Muscle layer of duodenum (tissue), 2 donors: ENCODE data around the gene PACRG.
"Not testable (repeated sequence)": the region's sequence is repeated elsewhere in the genome, so short reads cannot be mapped to it uniquely, and the experiment has no call there.

ENCODE experiments used
- H3K27ac ChIP-seq: one replicate; pipeline ENCODE4 v1.7.0; 2013; ENCODE audit warnings: mild to moderate bottlenecking, low read length
- H3K27me3 ChIP-seq: one replicate; pipeline ENCODE4 v1.7.0; 2013; ENCODE audit warnings: low read depth, mild to moderate bottlenecking, control low read depth, low read length
- H3K36me3 ChIP-seq, 2 donors: one replicate each; pipeline ENCODE4 v1.7.0; 2013; ENCODE audit warnings: low read length in 2 of 2, control low read depth in 1 of 2, mild to moderate bottlenecking in 1 of 2; ENCODE audit not compliant: insufficient read depth in 2 of 2, control insufficient read depth in 1 of 2
- H3K4me1 ChIP-seq, 2 donors: one replicate each; pipeline ENCODE4 v1.7.0; 2013; ENCODE audit warnings: low read length in 2 of 2, mild to moderate bottlenecking in 2 of 2, control low read depth in 1 of 2, moderate library complexity in 1 of 2; ENCODE audit not compliant: insufficient read depth in 2 of 2, control insufficient read depth in 1 of 2
- H3K4me3 ChIP-seq, 2 donors: one replicate each; pipeline ENCODE4 v1.7.0; 2013; ENCODE audit warnings: low read length in 2 of 2, low read depth in 1 of 2, mild to moderate bottlenecking in 1 of 2
- H3K9me3 ChIP-seq, 2 donors: one replicate each; pipeline ENCODE4 v1.7.0; 2013; ENCODE audit warnings: low read length in 2 of 2, control low read depth in 1 of 2, mild to moderate bottlenecking in 1 of 2; ENCODE audit not compliant: control insufficient read depth in 1 of 2
- donor health status: healthy.

Gene PACRG

DNA sequence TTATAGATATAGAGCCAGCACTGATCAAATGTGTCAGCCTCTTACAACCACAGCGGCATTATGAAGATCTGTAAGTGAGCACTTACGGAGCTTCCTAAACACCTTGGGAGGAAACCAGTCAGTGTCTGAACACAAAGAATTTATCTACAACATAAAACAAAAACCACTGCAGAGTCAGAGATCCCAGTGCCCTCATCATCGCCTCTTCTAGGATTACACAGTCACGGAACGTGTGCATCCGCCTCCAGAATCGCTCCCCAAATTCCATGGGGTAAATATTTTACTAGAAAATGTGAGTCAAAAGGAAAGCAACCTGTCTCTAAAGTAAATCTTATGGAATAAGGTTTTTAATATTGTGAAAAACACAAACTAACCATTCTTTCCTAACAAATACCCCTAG is 243.6 kb downstream of the PACRG start:
- H3K27ac ChIP-seq, result no peak overlapping the region
- H3K36me3 ChIP-seq, result no peaks in the 10 kb centered on the region

DNA sequence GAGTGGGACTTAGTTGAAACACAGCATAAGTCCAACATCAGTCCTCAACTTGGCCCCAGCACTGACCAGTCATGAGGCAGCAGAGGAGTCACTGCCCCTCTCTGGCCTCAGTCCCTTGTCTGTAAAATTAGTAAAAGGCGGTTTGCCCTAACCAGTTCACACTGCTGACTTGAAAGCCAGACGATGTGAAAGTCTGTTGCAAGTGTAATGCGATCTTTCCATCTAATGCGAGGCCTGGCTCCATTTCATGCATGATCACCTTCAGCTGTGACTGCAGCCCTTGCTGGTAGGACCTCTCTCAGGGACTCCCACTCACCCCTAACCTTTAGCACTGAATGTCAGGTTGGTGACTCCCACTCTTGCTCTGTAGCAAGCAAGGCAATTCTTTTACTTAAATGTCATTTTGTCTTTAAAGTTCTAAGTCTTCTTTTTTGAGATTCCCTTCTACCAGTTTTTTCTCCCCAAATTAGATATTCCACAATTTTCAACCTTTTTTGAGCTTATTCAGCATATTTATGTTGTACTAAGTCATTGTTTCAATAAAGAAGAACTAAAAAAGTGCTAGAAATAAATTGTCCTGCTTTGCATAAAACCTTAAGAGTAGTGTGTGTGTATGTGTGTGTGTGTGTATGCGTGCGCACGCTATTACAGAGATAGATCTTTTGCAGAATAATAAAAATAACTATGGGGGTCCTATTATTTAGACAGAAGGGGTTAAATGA is 245.5 kb downstream of the PACRG start:
- Histone ChIP-seq H3K36me3 (no peaks in the 10 kb centered on the region), H3K4me1 (no peaks in the 10 kb centered on the region), H3K27ac (no peak overlapping the region), H3K9me3 (no peaks in the 10 kb centered on the region), H3K4me3 (no peak overlapping the region), H3K27me3 (no peaks in the 10 kb centered on the region)

More for the DNA sequence above, 243.6 kb downstream of the PACRG start:
- no peaks in the 10 kb centered on the region for H3K4me1 ChIP-seq
- H3K4me3 ChIP-seq, result no peak overlapping the region
- H3K27me3 ChIP-seq, result no peaks in the 10 kb centered on the region
- H3K9me3 ChIP-seq, result no peaks in the 10 kb centered on the region

DNA sequence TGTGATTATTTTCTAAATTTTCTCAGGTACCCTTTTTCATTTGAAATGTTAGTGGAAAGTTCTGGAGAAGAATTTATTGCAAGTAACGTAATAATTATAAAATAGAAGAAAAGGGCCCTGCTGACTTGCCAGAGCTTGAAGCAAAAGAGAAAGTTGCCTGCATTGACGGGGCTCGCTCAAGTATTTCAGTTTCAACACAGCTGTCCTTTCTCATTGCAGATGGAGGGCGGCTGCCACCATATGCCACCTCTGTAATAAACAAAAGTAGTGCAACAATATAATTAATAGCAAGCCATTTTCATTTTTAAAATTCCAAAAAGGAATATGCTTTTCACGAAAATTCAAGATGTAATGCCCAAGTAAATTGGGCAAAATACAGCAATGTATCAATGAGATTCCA is 246.2 kb downstream of the PACRG start:
- Histone ChIP-seq H3K9me3 (no peaks in the 10 kb centered on the region), H3K27me3 (no peaks in the 10 kb centered on the region), H3K36me3 (no peaks in the 10 kb centered on the region), H3K27ac (no peak overlapping the region), H3K4me1 (no peaks in the 10 kb centered on the region), H3K4me3 (no peak overlapping the region)

DNA sequence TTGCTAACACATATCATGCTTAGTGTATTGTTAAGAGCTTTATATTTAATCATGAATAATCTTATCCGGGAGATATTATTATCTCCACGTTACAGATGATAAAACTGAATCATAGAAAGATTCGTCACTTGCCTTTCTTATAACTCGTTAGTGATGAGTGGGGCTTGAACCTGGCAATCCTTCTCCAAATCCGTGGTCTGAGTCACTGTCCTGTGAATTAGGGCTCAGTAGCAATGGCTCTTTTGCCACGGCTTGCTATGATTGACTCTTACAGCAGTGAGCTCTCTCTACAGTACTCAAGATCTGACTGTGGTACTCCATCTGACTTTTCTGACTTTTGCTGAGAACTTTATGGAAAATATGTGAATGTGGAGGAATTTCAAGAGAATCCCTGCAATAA is 246.9 kb downstream of the PACRG start:
- Histone ChIP-seq H3K9me3 (no peaks in the 10 kb centered on the region), H3K27me3 (no peaks in the 10 kb centered on the region), H3K4me1 (no peaks in the 10 kb centered on the region), H3K27ac (no peak overlapping the region), H3K4me3 (no peak overlapping the region), H3K36me3 (no peaks in the 10 kb centered on the region)

DNA sequence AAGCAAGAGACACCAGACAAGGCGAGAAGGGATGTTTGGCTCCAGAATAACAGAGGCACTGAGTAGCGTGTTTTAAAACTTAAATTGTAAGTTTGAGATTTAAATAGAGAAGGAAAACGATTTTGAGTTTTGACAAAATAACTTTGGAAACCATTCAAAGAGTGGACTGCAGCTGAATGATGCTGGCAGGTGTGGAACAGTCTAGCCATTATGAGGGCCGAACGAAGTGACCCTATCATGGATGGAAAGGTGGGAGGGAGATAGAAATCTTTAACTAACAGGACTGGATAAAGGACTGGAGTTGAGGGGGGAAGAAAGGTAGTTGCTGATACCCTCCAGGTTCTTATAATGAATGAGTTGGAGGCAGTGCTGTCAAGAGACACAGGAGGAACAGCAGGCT is 248.4 kb downstream of the PACRG start:
- H3K4me3 ChIP-seq, result no peak overlapping the region
- peaks cover 0 to 3% of the 10 kb centered on the region in 2 donors for H3K9me3 ChIP-seq
- H3K36me3 ChIP-seq, result no peaks in the 10 kb centered on the region
- H3K27ac ChIP-seq, result no peak overlapping the region
- H3K27me3 ChIP-seq, result no peaks in the 10 kb centered on the region
- no peaks in the 10 kb centered on the region for H3K4me1 ChIP-seq

DNA sequence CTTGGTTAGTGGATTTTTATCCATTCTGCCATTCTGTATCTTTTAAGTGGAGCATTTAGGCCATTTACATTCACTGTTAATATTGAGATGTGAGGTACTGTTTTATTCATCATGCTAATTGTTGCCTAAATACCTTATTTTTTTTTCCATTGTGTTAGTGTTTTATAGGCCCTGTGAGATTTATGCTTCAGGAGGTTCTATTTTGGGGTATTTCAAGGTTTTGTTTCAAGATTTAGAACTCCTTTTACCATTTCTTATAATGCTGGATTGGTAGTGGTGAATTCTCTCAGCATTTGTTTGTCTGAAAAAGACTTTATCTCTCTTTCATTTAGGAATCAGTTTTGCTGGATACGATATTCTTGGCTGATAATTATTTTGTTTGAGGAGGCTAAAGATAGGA is 255.5 kb downstream of the PACRG start:
- peaks cover 4 to 31% of the 10 kb centered on the region in 2 donors for H3K9me3 ChIP-seq
- not testable (repeated sequence) for H3K36me3 ChIP-seq, H3K27ac ChIP-seq, H3K27me3 ChIP-seq, H3K4me1 ChIP-seq, H3K4me3 ChIP-seq

DNA sequence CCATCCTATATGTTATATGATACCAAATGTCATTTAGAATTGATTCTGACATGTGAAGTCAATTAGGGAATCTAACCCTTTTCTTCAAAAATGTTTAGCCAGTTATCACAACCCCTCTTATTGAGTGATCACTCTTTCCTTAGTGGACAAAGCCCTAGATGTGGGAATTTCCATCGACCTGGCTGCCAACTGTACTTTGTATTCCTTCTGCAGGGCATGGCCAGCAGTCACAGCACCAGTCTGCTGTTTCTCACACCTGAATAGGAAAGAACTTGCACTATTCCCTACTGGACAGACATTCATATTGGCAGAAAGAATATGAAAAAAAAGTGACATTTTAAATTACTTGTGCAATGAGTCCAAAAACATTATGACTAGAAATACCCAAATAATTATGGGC is 271.0 kb downstream of the PACRG start:
- Histone ChIP-seq H3K9me3 (no peaks in the 10 kb centered on the region), H3K27ac (no peak overlapping the region), H3K27me3 (no peaks in the 10 kb centered on the region), H3K36me3 (no peaks in the 10 kb centered on the region), H3K4me3 (no peak overlapping the region), H3K4me1 (no peaks in the 10 kb centered on the region)

DNA sequence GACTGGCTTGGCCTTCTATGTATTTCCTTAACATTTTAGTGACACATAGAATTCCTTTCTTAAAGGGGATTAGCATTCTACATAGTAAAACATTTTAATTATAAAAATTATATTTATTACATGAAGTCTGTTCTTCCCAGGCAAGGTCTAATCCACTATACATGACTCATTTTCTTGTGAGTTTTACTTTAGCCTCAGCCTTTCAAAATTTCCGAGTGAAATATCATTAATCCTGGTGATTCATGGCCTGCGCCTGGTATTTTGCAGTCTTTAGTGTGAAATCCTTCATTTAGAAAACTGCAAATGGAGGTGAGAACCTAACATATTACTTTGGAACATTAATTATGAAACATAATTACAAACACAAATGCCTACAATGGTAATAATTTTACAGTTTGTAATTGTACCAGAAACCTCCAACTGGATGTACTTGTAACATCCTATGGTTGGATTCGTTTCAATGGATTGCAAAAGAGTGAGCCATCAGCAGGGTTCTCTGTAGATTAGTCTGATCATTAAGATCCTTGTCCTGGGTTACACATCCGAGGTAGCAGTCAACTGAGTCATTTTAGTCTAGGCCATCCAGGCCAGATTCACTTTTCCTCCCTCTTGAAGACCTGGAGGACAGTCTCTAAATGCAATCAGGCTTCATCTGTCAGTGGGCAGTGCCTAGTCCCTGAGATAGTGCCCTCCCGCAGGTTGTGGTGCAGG is 272.0 kb downstream of the PACRG start:
- H3K4me3 ChIP-seq, result no peak overlapping the region
- no peaks in the 10 kb centered on the region for H3K27me3 ChIP-seq
- no peaks in the 10 kb centered on the region for H3K36me3 ChIP-seq
- H3K9me3 ChIP-seq, result no peaks in the 10 kb centered on the region
- H3K27ac ChIP-seq, result no peak overlapping the region
- H3K4me1 ChIP-seq, result no peaks in the 10 kb centered on the region

DNA sequence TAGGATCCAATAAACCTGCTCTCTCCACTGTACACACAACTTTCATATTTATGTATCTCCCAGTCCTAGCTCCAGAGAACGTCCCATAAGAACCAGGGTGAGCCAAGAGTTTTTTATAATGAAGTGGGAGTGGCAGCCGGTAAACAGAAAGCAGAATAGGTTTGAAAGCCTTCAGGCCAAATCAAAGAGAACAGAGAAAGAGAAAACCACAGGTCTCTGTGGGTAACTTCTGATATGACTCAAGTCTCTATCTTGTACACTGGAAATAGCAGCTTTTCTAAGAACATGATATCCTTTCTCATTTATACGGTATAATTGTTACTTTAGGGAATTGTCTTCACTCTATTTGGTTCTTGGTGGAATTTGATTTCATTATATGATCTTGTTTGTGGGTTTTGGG is 273.6 kb downstream of the PACRG start:
- Histone ChIP-seq H3K9me3 (no peaks in the 10 kb centered on the region), H3K36me3 (no peaks in the 10 kb centered on the region), H3K4me1 (no peaks in the 10 kb centered on the region), H3K27me3 (no peaks in the 10 kb centered on the region), H3K27ac (no peak overlapping the region), H3K4me3 (no peak overlapping the region)

DNA sequence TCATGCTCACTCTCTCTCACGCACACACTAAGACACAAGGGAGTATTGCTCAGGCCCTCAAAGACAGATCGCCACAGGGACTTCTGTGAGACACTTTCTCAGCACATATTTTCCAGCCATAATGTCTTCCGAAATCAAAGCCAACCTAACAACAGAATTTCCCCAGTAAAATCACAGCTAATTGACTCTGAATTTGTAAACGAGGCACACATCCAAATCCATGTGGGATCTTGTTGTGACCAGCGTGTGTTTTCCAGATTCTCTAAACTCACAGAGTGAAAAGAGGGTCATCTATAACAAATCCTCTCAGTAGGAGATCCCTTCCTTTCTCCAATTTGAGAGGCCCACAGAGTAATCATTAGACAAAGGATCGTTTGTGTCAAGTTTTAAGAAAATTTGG is 280.4 kb downstream of the PACRG start:
- Histone ChIP-seq H3K27ac (no peak overlapping the region), H3K4me3 (no peak overlapping the region), H3K4me1 (no peaks in the 10 kb centered on the region), H3K36me3 (no peaks in the 10 kb centered on the region), H3K27me3 (no peaks in the 10 kb centered on the region), H3K9me3 (peaks cover 0 to 6% of the 10 kb centered on the region in 2 donors)

DNA sequence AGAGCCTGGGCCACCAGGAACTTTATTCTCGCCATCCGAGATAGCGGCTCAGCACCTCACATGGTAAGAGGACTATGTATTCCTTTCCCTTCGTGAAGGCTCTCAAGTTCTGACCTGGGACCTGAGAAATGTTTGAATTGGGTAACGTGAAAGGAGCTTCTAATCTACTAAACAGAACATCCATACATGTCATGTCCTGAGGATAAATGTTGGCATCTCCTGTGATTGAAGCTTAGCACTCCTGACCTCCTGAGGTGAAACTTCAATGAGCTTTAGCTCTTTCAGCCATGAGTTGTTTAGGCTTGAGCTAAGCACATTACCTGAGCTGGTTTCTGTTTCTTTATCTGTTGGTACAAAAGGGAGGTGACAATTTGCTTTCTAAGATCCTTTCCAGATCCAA is 280.9 kb downstream of the PACRG start:
- H3K36me3 ChIP-seq, result no peaks in the 10 kb centered on the region
- no peak overlapping the region for H3K27ac ChIP-seq
- no peaks in the 10 kb centered on the region for H3K4me1 ChIP-seq
- no peak overlapping the region for H3K4me3 ChIP-seq
- H3K27me3 ChIP-seq, result no peaks in the 10 kb centered on the region
- peaks cover 0 to 6% of the 10 kb centered on the region in 2 donors for H3K9me3 ChIP-seq

DNA sequence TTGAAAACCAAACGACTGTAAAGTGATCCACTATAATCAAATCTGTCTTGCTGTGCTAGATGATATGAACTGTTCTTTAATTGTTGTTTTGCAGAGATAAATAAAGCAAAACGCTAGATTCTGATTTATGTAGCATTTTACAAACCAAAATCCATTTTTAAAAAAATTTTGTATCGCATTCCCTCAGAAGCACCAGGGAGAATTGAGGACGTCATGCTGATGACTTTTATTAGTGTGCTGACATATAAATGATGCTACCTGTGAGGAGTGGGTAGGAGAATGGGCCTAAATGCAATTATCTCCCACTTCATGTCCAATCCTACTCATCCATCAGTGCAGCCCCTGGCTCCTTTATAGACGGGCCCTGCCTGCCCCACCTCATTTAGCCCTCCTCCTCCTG is 282.4 kb downstream of the PACRG start:
- no peaks in the 10 kb centered on the region for H3K27me3 ChIP-seq
- H3K4me1 ChIP-seq, result no peaks in the 10 kb centered on the region
- H3K9me3 ChIP-seq, result peaks cover 0 to 6% of the 10 kb centered on the region in 2 donors
- no peaks in the 10 kb centered on the region for H3K36me3 ChIP-seq
- H3K27ac ChIP-seq, result no peak overlapping the region
- no peak overlapping the region for H3K4me3 ChIP-seq
